ENCODE measurements around the gene CRMP1. TPM values are rescaled to one million over a fixed set of nuclear protein-coding genes. Genes with fewer than 3 reads are reported as not detected.

CRMP1 gene
- total RNA-seq, 1 experiment from 2014 or later = not detected

- H3K4me2 ChIP-seq = no peak overlapping the region
- H4K20me1 ChIP-seq (ENCODE audit: insufficient read depth) = no peaks in the 10 kb centered on the region
- CTCF ChIA-PET = no interaction called here
- intact Hi-C loops (cut with micrococcal nuclease; ENCODE audit: unreplicated experiment) = loop anchor here (5.0 kb wide), 2 partner anchors 414 to 759 kb away; partner anchors contain the start of gene STK32B
- no peak overlapping the region for H3K4me3 ChIP-seq
- H3K36me3 ChIP-seq (ENCODE audit: low read depth) = no peaks in the 10 kb centered on the region
- no peak overlapping the region for H2AFZ ChIP-seq
- H3K27me3 ChIP-seq (ENCODE audit: insufficient read depth, low read depth) = no peaks in the 10 kb centered on the region
- H3K79me2 ChIP-seq (ENCODE audit: low read depth) = no peaks in the 10 kb centered on the region
- DNase-seq = no peak
- no peaks in the 10 kb centered on the region for H3K9me3 ChIP-seq (ENCODE audit: insufficient read depth, low read depth)
- POLR2A ChIA-PET (ENCODE audit: unreplicated experiment) = no interaction called here
- H3K4me1 ChIP-seq (replicated peaks; ENCODE audit: insufficient read depth) = no peaks in the 10 kb centered on the region
- no peaks in the 10 kb centered on the region for H3F3A ChIP-seq (ENCODE audit: insufficient read depth, low read depth)
- TF ChIP-seq EZH2 (IDR thresholded peaks at IDR 0.05; ENCODE audit: low read depth) (no peak), CTCF (conservative IDR thresholded peaks at IDR 0.05) (no peak)
- BruUV-seq (replicated peaks) = no TSS peak
- no peaks in the 10 kb centered on the region for H3K9me2 ChIP-seq (ENCODE audit: insufficient read depth)
- H3K27ac ChIP-seq = no peak overlapping the region
Observed at GRCh38 chr4:5810770-5811430, 82.0 kb downstream of the CRMP1 start.

- Histone ChIP-seq H3K27ac (no peak overlapping the region), H3K9me3 (ENCODE audit: insufficient read depth, low read depth) (no peaks in the 10 kb centered on the region), H3K4me2 (no peak overlapping the region), H2AFZ (no peak overlapping the region), H3K27me3 (ENCODE audit: insufficient read depth, low read depth) (no peaks in the 10 kb centered on the region), H3F3A (ENCODE audit: insufficient read depth, low read depth) (no peaks in the 10 kb centered on the region), H4K20me1 (ENCODE audit: insufficient read depth) (no peaks in the 10 kb centered on the region), H3K79me2 (ENCODE audit: low read depth) (no peaks in the 10 kb centered on the region), H3K4me3 (no peak overlapping the region), H3K9me2 (ENCODE audit: insufficient read depth) (no peaks in the 10 kb centered on the region), H3K4me1 (replicated peaks; ENCODE audit: insufficient read depth) (no peaks in the 10 kb centered on the region), H3K36me3 (ENCODE audit: low read depth) (no peaks in the 10 kb centered on the region)
- BruUV-seq (replicated peaks) = no TSS peak
- intact Hi-C loops (cut with micrococcal nuclease; ENCODE audit: unreplicated experiment) = loop anchor here (5.0 kb wide), 2 partner anchors 413 to 758 kb away; partner anchors contain the start of gene STK32B
- DNase-seq = no peak
- TF ChIP-seq EZH2 (IDR thresholded peaks at IDR 0.05; ENCODE audit: low read depth) = no peak
- no peak for TF ChIP-seq CTCF (conservative IDR thresholded peaks at IDR 0.05)
- ChIA-PET POLR2A (ENCODE audit: unreplicated experiment) (no interaction called here), CTCF (no interaction called here)
Observed at GRCh38 chr4:5810151-5810550, 82.7 kb downstream of the CRMP1 start.

GRCh38 chr4:5809216-5809776, 83.6 kb downstream of the CRMP1 start:
- H3K79me2 ChIP-seq (ENCODE audit: low read depth) = no peaks in the 10 kb centered on the region
- H3K9me3 ChIP-seq (ENCODE audit: insufficient read depth, low read depth) = no peaks in the 10 kb centered on the region
- TF ChIP-seq EZH2 (IDR thresholded peaks at IDR 0.05; ENCODE audit: low read depth) (no peak), CTCF (conservative IDR thresholded peaks at IDR 0.05) (no peak)
- H3K27ac ChIP-seq = no peak overlapping the region
- BruUV-seq (replicated peaks) = no TSS peak
- H3F3A ChIP-seq (ENCODE audit: insufficient read depth, low read depth) = no peaks in the 10 kb centered on the region
- no peaks in the 10 kb centered on the region for H3K4me1 ChIP-seq (replicated peaks; ENCODE audit: insufficient read depth)
- no peaks in the 10 kb centered on the region for H3K9me2 ChIP-seq (ENCODE audit: insufficient read depth)
- DNase-seq = no peak
- H3K36me3 ChIP-seq (ENCODE audit: low read depth) = no peaks in the 10 kb centered on the region
- no peak overlapping the region for H3K4me3 ChIP-seq
- no peaks in the 10 kb centered on the region for H3K27me3 ChIP-seq (ENCODE audit: insufficient read depth, low read depth)
- no peak overlapping the region for H2AFZ ChIP-seq
- no peak overlapping the region for H3K4me2 ChIP-seq
- ChIA-PET POLR2A (ENCODE audit: unreplicated experiment) (no interaction called here), CTCF (no interaction called here)
- intact Hi-C loops (cut with micrococcal nuclease; ENCODE audit: unreplicated experiment) = no loop called here
- H4K20me1 ChIP-seq (ENCODE audit: insufficient read depth) = no peaks in the 10 kb centered on the region

Data from PC-9 (cell line).